PC-3 (cell line): Measurements from ENCODE around the gene ZNF554. TPM values are rescaled to one million over a fixed set of nuclear protein-coding genes. Genes with fewer than 3 reads are reported as not detected.

ENCODE experiments used
- ATAC-seq: fragments of 200-7000 bp; cut with Tn5 transposase; 2 replicates; pipeline ENCODE4 v1.9.1; 2020; ENCODE audit warnings: mild to moderate bottlenecking, moderate library complexity
- BruUV-seq: library from RNA; stranded (reverse); fragments of 400-500 nt; replicated peaks from 2 replicates; lab custom pipeline; 2021; lab: Mats Ljungman, UMichigan
- CTCF ChIA-PET: fragments of 300-600 bp; sonication (Branson Sonifier 250); formaldehyde crosslinking; loops from one replicate; lab custom pipeline; 2022; ENCODE audit warnings: antibody characterized with exemption; lab: Charles Lee
- POLR2A ChIA-PET: fragments of 300-600 bp; sonication (Branson Sonifier 250); formaldehyde crosslinking; loops from one replicate; lab custom pipeline; 2022; ENCODE audit warnings: antibody characterized with exemption; ENCODE audit not compliant: unreplicated experiment; lab: Charles Lee
- DNase-seq: peaks from one replicate; pipeline ENCODE4 v3.0.0-alpha.2; 2015
- H2AFZ ChIP-seq: fragments of 300-600 bp; sonication (generic); 2 replicates; pipeline ENCODE4 v1.6.0; 2016; ENCODE audit warnings: antibody characterized with exemption, low read length
- H3F3A ChIP-seq: fragments of 300-600 bp; sonication (generic); one replicate; pipeline ENCODE4 v1.6.0; 2017; ENCODE audit warnings: antibody characterized with exemption, low read length, control low read depth, mild to moderate bottlenecking; ENCODE audit not compliant: unreplicated experiment
- H3K27ac ChIP-seq: fragments of 300-600 bp; sonication (generic); 2 replicates; pipeline ENCODE4 v1.5.1; 2016; ENCODE audit warnings: mild to moderate bottlenecking, low read length
- H3K27me3 ChIP-seq: fragments of 300-600 bp; sonication (generic); 2 replicates; pipeline ENCODE4 v1.6.1; 2016; ENCODE audit warnings: low read length, mixed read lengths
- H3K36me3 ChIP-seq: fragments of 300-600 bp; sonication (generic); 2 replicates; pipeline ENCODE4 v1.6.1; 2016; ENCODE audit warnings: low read depth, mixed run types, low read length, mixed read lengths
- H3K4me1 ChIP-seq: fragments of 300-600 bp; sonication (generic); 2 replicates; pipeline ENCODE4 v1.5.1; 2016; ENCODE audit warnings: low read length; ENCODE audit not compliant: insufficient read depth
- H3K4me2 ChIP-seq: fragments of 300-600 bp; sonication (generic); 2 replicates; pipeline ENCODE4 v1.6.0; 2016; ENCODE audit warnings: low read length
- H3K4me3 ChIP-seq: fragments of 300-600 bp; sonication (generic); 2 replicates; pipeline ENCODE4 v1.5.1; 2016; ENCODE audit warnings: mild to moderate bottlenecking, low read length, mixed read lengths
- H3K79me2 ChIP-seq: fragments of 300-600 bp; sonication (generic); 2 replicates; pipeline ENCODE4 v1.6.1; 2017; ENCODE audit warnings: low read length, mixed read lengths
- H3K9ac ChIP-seq: fragments of 300-600 bp; sonication (generic); 2 replicates; pipeline ENCODE4 v1.6.0; 2016; ENCODE audit warnings: mild to moderate bottlenecking, low read length
- H3K9me2 ChIP-seq: fragments of 300-600 bp; sonication (generic); replicated peaks from 2 replicates; pipeline ENCODE4 v1.6.1; 2016; ENCODE audit warnings: mixed run types, low read length, mixed read lengths
- H3K9me3 ChIP-seq: fragments of 300-600 bp; sonication (generic); 2 replicates; pipeline ENCODE4 v1.6.1; 2016; ENCODE audit warnings: low read length, mixed read lengths
- H4K20me1 ChIP-seq: fragments of 300-600 bp; sonication (generic); 2 replicates; pipeline ENCODE4 v1.6.1; 2016; ENCODE audit warnings: low read length, mixed read lengths
- EZH2 ChIP-seq: fragments of 300-600 bp; sonication (generic); IDR thresholded peaks from one replicate; pipeline ENCODE4 v1.6.1; 2017; ENCODE audit warnings: antibody characterized with exemption, mild to moderate bottlenecking, low read length; ENCODE audit not compliant: unreplicated experiment
- EZH2phosphoT487 ChIP-seq: fragments of 300-600 bp; sonication (generic); IDR thresholded peaks from 2 replicates; pipeline ENCODE4 v1.6.1; 2018; ENCODE audit warnings: mild to moderate bottlenecking, antibody characterized with exemption, low read length, borderline replicate concordance
- intact Hi-C: fragments of 100-400 bp; cut with micrococcal nuclease; formaldehyde crosslinking; loops from 2 replicates; pipeline ENCODE4 v1.9.0; 2023
- total RNA-seq: library from RNA; depleted of rRNA; stranded (reverse); fragments of >200 nt; gene quantifications from 2 replicates; pipeline ENCODE4 v1.2.3, GENCODE V29; 2014
- TF ChIP-seq, protein P1 (sequence below): fragments of 300-600 bp; sonication (generic); conservative IDR thresholded peaks from 2 replicates; pipeline ENCODE4 v1.5.1; 2017; ENCODE audit warnings: antibody characterized with exemption, low read depth, mild to moderate bottlenecking, low read length

The ZNF554 gene
- total RNA-seq, 1 experiment from 2014 or later = 2.3 TPM

DNA sequence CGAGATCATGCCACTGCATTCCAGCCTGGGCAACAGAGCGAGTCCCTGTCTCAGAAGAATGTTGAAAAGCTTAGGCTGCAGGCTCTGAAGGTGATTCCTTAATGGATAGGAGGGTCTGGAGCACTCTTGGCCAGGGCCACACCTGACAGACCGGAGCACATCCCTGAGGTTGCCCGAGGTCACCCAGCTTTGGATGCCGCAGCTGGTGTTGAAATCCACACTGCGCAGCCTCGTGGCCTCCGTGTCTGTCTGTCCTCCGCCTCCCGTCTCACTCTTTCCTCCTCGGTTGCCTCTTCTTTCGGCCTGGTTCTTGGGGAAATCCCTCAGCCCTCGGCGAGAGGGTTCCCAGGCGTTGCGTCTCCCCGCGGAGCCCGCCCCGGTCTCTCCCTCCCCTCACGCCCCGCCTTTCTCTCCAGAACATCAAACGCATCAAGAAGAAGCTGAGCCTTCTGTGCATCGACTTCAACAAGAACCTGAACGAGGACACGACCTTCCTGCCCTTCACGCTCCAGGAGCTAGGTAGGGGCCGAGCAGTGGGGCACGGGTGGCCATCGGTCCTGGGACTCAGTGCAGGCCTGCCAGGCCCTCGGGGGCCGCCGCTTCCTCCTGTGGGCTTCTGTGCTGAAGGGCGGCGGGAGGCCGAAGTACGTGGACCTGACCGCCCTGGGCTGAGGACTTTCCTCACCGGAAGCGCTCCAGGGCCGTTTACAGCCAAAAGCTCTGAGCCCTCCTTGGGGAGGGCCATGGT is 20.2 kb upstream of the ZNF554 start:
- no peak for DNase-seq
- no peaks in the 10 kb centered on the region for H3F3A ChIP-seq
- H3K36me3 ChIP-seq = no peaks in the 10 kb centered on the region; the same call in none of the 2 replicates
- no peaks in the 10 kb centered on the region for H3K79me2 ChIP-seq
- H3K4me1 ChIP-seq = no peaks in the 10 kb centered on the region
- ChIA-PET POLR2A (no interaction called here), CTCF (no interaction called here)
- no peak overlapping the region for H3K4me3 ChIP-seq
- H3K27ac ChIP-seq = no peak overlapping the region
- no peaks in the 10 kb centered on the region for H3K9me3 ChIP-seq
- H4K20me1 ChIP-seq = no peaks in the 10 kb centered on the region
- no peaks in the 10 kb centered on the region for H3K9me2 ChIP-seq
- ATAC-seq = no peak
- H2AFZ ChIP-seq = no peak overlapping the region
- no peaks in the 10 kb centered on the region for H3K27me3 ChIP-seq
- intact Hi-C loops = no loop called here
- H3K9ac ChIP-seq = no peak overlapping the region
- no TSS peak for BruUV-seq
- no peak for TF ChIP-seq EZH2phosphoT487
- TF ChIP-seq, protein P1, sequence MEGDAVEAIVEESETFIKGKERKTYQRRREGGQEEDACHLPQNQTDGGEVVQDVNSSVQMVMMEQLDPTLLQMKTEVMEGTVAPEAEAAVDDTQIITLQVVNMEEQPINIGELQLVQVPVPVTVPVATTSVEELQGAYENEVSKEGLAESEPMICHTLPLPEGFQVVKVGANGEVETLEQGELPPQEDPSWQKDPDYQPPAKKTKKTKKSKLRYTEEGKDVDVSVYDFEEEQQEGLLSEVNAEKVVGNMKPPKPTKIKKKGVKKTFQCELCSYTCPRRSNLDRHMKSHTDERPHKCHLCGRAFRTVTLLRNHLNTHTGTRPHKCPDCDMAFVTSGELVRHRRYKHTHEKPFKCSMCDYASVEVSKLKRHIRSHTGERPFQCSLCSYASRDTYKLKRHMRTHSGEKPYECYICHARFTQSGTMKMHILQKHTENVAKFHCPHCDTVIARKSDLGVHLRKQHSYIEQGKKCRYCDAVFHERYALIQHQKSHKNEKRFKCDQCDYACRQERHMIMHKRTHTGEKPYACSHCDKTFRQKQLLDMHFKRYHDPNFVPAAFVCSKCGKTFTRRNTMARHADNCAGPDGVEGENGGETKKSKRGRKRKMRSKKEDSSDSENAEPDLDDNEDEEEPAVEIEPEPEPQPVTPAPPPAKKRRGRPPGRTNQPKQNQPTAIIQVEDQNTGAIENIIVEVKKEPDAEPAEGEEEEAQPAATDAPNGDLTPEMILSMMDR = no peak
- no peak for TF ChIP-seq EZH2
- no peak overlapping the region for H3K4me2 ChIP-seq

DNA sequence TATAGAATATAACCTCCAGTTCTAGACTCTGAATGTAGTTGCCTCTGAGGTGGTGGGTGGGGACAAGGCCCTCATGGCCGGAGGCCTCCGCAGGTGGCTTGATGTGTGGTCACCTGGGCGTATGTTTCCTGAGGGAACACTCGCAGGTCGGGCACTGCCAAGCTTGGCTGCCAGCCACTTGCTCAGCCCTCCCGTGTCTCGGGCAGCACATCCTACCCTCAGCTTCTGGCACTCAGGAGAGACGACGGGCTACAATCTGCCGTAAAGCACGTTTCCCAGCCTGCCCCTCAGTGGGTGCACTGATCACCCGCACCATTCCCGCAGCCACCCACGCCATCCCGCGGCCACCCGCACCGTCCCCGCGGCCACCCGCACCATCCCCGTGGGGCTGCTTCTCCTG is 19.2 kb upstream of the ZNF554 start:
- Histone ChIP-seq H3K4me3 (no peak overlapping the region), H3K9ac (no peak overlapping the region), H3K4me2 (no peak overlapping the region), H3K36me3 (no peaks in the 10 kb centered on the region; the same call in none of the 2 replicates), H3K9me2 (no peaks in the 10 kb centered on the region), H3K27me3 (no peaks in the 10 kb centered on the region), H3K4me1 (no peaks in the 10 kb centered on the region), H3F3A (no peaks in the 10 kb centered on the region), H3K9me3 (no peaks in the 10 kb centered on the region), H3K79me2 (no peaks in the 10 kb centered on the region), H4K20me1 (no peaks in the 10 kb centered on the region), H2AFZ (no peak overlapping the region), H3K27ac (no peak overlapping the region)
- no peak for DNase-seq
- TF ChIP-seq EZH2phosphoT487 = no peak
- no peak for TF ChIP-seq EZH2
- TF ChIP-seq, protein P1 = no peak
- ChIA-PET POLR2A (no interaction called here), CTCF (no interaction called here)
- no peak for ATAC-seq
- intact Hi-C loops = no loop called here
- no TSS peak for BruUV-seq

DNA sequence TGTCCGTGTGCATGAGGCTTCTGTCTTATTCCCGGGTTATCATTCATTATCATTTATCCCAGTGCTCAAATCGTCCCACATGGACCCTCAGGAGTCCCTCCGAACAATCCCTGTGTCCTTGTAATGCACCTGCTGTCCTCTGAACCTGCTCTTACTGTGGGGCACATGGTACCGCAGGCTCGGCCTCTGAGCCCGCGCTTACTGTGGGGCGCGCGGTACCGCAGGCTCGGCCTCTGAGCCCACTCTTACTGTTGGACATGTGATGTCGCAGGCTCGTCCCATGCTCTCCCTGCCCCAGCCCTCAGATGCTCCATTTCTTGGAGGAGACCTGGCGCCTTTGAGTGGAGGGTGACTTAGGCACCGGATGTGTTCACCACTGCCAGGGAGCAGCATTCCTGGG is 16.8 kb upstream of the ZNF554 start:
- CTCF ChIA-PET = no interaction called here
- no peaks in the 10 kb centered on the region for H3K27me3 ChIP-seq
- TF ChIP-seq EZH2 = no peak
- TF ChIP-seq, protein P1 = no peak
- no peak for TF ChIP-seq EZH2phosphoT487
- no peaks in the 10 kb centered on the region; the same call in 1 of the 2 replicates for H3K36me3 ChIP-seq
- H3K9me2 ChIP-seq = no peaks in the 10 kb centered on the region
- intact Hi-C loops = no loop called here
- DNase-seq = no peak
- H3K4me2 ChIP-seq = no peak overlapping the region
- no peaks in the 10 kb centered on the region for H4K20me1 ChIP-seq
- no peak overlapping the region for H3K27ac ChIP-seq
- no peak overlapping the region for H3K9ac ChIP-seq
- no peak for ATAC-seq
- no peak overlapping the region for H2AFZ ChIP-seq
- no peaks in the 10 kb centered on the region for H3K4me1 ChIP-seq
- no TSS peak for BruUV-seq
- no peaks in the 10 kb centered on the region for H3F3A ChIP-seq
- no peaks in the 10 kb centered on the region for H3K79me2 ChIP-seq
- no peak overlapping the region for H3K4me3 ChIP-seq
- no peaks in the 10 kb centered on the region for H3K9me3 ChIP-seq
- POLR2A ChIA-PET = no interaction called here
